ENCODE data around the gene CEP89.
"Not testable (repeated sequence)": the region's sequence is repeated elsewhere in the genome, so short reads cannot be mapped to it uniquely, and the experiment has no call there.

Gene CEP89

GRCh38 chr19:32868206-32868950 lies 103.4 kb downstream of the CEP89 start:
- DNase-seq: no peak

- not testable (repeated sequence) for DNase-seq
Measured at GRCh38 chr19:32867436-32867835, 104.3 kb downstream of the CEP89 start.

- no peak for DNase-seq
Measured at GRCh38 chr19:32866564-32867265, 105.0 kb downstream of the CEP89 start.

GRCh38 chr19:32866061-32866460 lies 105.7 kb downstream of the CEP89 start:
- no peak for DNase-seq

GRCh38 chr19:32865326-32865725 lies 106.4 kb downstream of the CEP89 start:
- DNase-seq: no peak

GRCh38 chr19:32864318-32865007 lies 107.3 kb downstream of the CEP89 start:
- no peak for DNase-seq

- DNase-seq: no peak
Measured at GRCh38 chr19:32863841-32864240, 107.9 kb downstream of the CEP89 start.

GRCh38 chr19:32863301-32863700 lies 108.5 kb downstream of the CEP89 start:
- no peak for DNase-seq

GRCh38 chr19:32862741-32863140 lies 109.0 kb downstream of the CEP89 start:
- DNase-seq: no peak

- DNase-seq: no peak
Measured at GRCh38 chr19:32862173-32862572, 109.6 kb downstream of the CEP89 start.

- DNase-seq: no peak
Measured at GRCh38 chr19:32861596-32861995, 110.2 kb downstream of the CEP89 start.

GRCh38 chr19:32859591-32859990 lies 112.2 kb downstream of the CEP89 start:
- DNase-seq: no peak

GRCh38 chr19:32858559-32858958 lies 113.2 kb downstream of the CEP89 start:
- DNase-seq: no peak

GRCh38 chr19:32858155-32858554 lies 113.6 kb downstream of the CEP89 start:
- DNase-seq: no peak

- DNase-seq: no peak
Measured at GRCh38 chr19:32857584-32857983, 114.2 kb downstream of the CEP89 start.

- DNase-seq: not testable (repeated sequence)
Measured at GRCh38 chr19:32856818-32857217, 114.9 kb downstream of the CEP89 start.

GRCh38 chr19:32852216-32852615 lies 119.5 kb downstream of the CEP89 start:
- no peak for DNase-seq

- DNase-seq: not testable (repeated sequence)
Measured at GRCh38 chr19:32848035-32848434, 123.7 kb downstream of the CEP89 start.

GRCh38 chr19:32843716-32844245 lies 128.0 kb downstream of the CEP89 start:
- DNase-seq: no peak

- DNase-seq: no peak
Measured at GRCh38 chr19:32842061-32842460, 129.7 kb downstream of the CEP89 start.

- no peak for DNase-seq
Measured at GRCh38 chr19:32837531-32837930, 134.2 kb downstream of the CEP89 start.

GRCh38 chr19:32833388-32833787 lies 138.4 kb downstream of the CEP89 start:
- DNase-seq: not testable (repeated sequence)

- not testable (repeated sequence) for DNase-seq
Measured at GRCh38 chr19:32832825-32833224, 138.9 kb downstream of the CEP89 start.

GRCh38 chr19:32832094-32832493 lies 139.7 kb downstream of the CEP89 start:
- DNase-seq: not testable (repeated sequence)
